Testis (tissue), 3 donors: Measurements from ENCODE around the gene TRIP10. TPM values are rescaled to one million over a fixed set of nuclear protein-coding genes. Genes with fewer than 3 reads are reported as not detected.

Experiments
- DNase-seq: peaks from one replicate; pipeline ENCODE4 v3.0.0-alpha.2; 2019
- H3K27ac ChIP-seq, 2 donors: fragments of 200-600 bp; sonication (generic); one replicate each; pipeline ENCODE4 v1.5.1; 2019
- H3K27me3 ChIP-seq: fragments of 200-600 bp; sonication (generic); one replicate; pipeline ENCODE4 v1.5.1; 2019
- H3K36me3 ChIP-seq: fragments of 200-600 bp; sonication (generic); one replicate; pipeline ENCODE4 v1.5.1; 2017; ENCODE audit warnings: low read depth; ENCODE audit errors: missing control alignments
- H3K4me1 ChIP-seq: fragments of 200-600 bp; sonication (generic); one replicate; pipeline ENCODE4 v1.5.1; 2019
- H3K4me3 ChIP-seq, 2 donors: fragments of 200-600 bp; sonication (generic); one replicate each; pipeline ENCODE4 v1.5.1; 2017 to 2019
- H3K9me3 ChIP-seq: fragments of 200-600 bp; sonication (generic); one replicate; pipeline ENCODE4 v1.5.1; 2017
- CTCF ChIP-seq, 3 experiments: fragments of 450-650 bp in 2 of 3; fragments of 200-600 bp in 1 of 3; sonication (generic) in 1 of 3; IDR thresholded peaks; one replicate each; pipeline ENCODE4 v1.5.1; 2016 to 2019; ENCODE audit warnings: antibody characterized with exemption in 3 of 3, mild to moderate bottlenecking in 2 of 3, moderate library complexity in 1 of 3
- POLR2A ChIP-seq: fragments of 450-650 bp; IDR thresholded peaks from one replicate; pipeline ENCODE4 v1.6.1; 2017; ENCODE audit warnings: antibody characterized with exemption, mild to moderate bottlenecking, moderate library complexity
- WGBS, 2 donors: methylation state at CpG; one replicate each; pipeline ENCODE4 v1.1.5; 2018; 5-methylcytosine and 5-hydroxymethylcytosine counted together
- intact Hi-C: fragments of 100-400 bp; cut with DNase I; formaldehyde crosslinking; loops from one replicate; pipeline ENCODE4 v1.15.1; 2023; ENCODE audit warnings: low total_unique reads
- polyA plus RNA-seq: library from polyadenylated mRNA; stranded (reverse); fragments of 350-450 nt; fragmentation: Illumina TruSeq; extraction: RNeasy Lipid Tissue Mini Kit (QIAGEN cat#74804); gene quantifications from one replicate; pipeline ENCODE4 v1.2.3, GENCODE V29; 2014; ENCODE audit warnings: low read depth, low replicate concordance; ENCODE audit not compliant: insufficient read depth
- total RNA-seq, 2 donors: library from RNA; depleted of rRNA; stranded (reverse); fragments of >200 nt; gene quantifications; one replicate each; pipeline ENCODE4 v1.2.3, GENCODE V29; 2016

TRIP10 gene
- total and polyA plus RNA-seq, 3 donors from 2014 or later: 60.4 to 65.8 (median 62.7) TPM

DNA sequence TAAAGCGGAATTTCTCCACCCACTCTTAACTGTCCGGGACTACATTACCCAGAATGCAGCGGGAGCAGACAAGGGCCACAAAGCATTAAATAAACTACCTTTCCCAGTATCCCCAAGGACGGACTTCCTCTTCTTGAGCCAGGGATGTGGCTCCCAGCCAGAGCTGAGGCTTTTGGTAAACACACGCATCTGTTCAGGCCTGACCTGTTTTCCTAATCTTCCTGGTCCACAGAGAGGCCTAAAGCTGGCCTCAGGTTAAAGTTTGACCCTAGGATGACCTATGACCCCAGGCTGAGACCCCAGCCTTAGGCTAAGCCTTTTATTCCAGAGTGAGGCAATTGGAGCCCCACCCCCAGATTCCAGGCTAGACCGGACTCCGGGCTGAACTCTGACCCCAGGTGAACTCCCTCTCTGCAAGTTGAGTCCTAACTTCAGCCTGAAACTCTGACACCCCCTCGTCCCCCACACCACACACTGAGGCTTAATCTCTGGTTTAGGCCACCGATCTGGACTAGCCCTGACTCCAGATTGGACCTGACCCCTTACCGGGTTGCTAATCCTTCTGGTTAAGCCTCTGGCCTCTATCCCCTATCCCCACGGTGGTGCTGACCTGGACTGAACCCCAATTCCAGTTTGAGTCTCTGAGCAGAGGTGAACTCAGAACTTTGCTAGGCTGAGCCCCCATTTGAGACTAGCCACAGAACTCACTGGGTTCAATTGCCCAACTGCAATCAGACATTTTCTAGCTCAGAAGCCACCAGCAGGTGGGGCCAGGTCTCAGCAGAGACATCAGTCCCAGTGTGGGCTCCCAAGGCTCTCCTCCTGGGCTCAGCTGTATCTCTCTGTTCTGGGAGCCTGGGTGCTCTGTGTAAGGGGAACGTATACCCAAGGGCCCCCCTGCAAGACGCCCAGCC is 1.4 kb upstream of the TRIP10 start:
- H3K4me1 ChIP-seq: peaks cover 27% of the 10 kb centered on the region

GRCh38 chr19:6738787-6739389 is 592 bp upstream of the TRIP10 start:
- TF ChIP-seq POLR2A: no peak
- H3K27ac ChIP-seq: peak overlapping the region; percentile 81 to 94
- H3K9me3 ChIP-seq: no peaks in the 10 kb centered on the region
- intact Hi-C loops: no loop called here
- H3K27me3 ChIP-seq: no peaks in the 10 kb centered on the region
- H3K4me1 ChIP-seq: peaks cover 30% of the 10 kb centered on the region
- DNase-seq: peak; percentile 61
- WGBS, 2 donors: 0 to 1% methylated on average over 21 to 24 of the region's 24 CpGs
- H3K4me3 ChIP-seq: peak overlapping the region; percentile 36 to 88
- no peaks in the 10 kb centered on the region for H3K36me3 ChIP-seq

More for the DNA sequence above, 1.4 kb upstream of the TRIP10 start:
- Histone ChIP-seq H3K36me3 (no peaks in the 10 kb centered on the region), H3K4me3 (peak overlapping the region in 1 of 2 donors; percentile 88), H3K27me3 (no peaks in the 10 kb centered on the region), H3K27ac (peak overlapping the region; percentile 81 to 94), H3K9me3 (no peaks in the 10 kb centered on the region)
- peak; percentile 47 to 74 (median 64) for TF ChIP-seq CTCF (IDR thresholded peaks at IDR 0.05)
- no peak for TF ChIP-seq POLR2A
- intact Hi-C loops: no loop called here
- peak; percentile 99 for DNase-seq
- WGBS, 2 donors: 0 to 11% methylated on average over 4 to 13 of the region's 13 CpGs

GRCh38 chr19:6739883-6740588 is 556 bp downstream of the TRIP10 start:
- WGBS, 2 donors: 0 to 1% methylated on average over 4 to 30 of the region's 34 CpGs
- intact Hi-C loops: no loop called here
- Histone ChIP-seq H3K9me3 (no peaks in the 10 kb centered on the region), H3K27me3 (no peaks in the 10 kb centered on the region), H3K36me3 (no peaks in the 10 kb centered on the region), H3K27ac (peak overlapping the region; percentile 77 to 94), H3K4me1 (peaks cover 41% of the 10 kb centered on the region), H3K4me3 (peak overlapping the region; percentile 75 to 88)
- DNase-seq: no peak
- TF ChIP-seq POLR2A (no peak), CTCF (IDR thresholded peaks at IDR 0.05) (no peak)

- no peaks in the 10 kb centered on the region for H3K36me3 ChIP-seq
- peak overlapping the region; percentile 77 to 94 for H3K27ac ChIP-seq
- peak; percentile 43 for DNase-seq
- peak overlapping the region; percentile 75 to 88 for H3K4me3 ChIP-seq
- 1% methylated on average over 25 to 46 of the region's 46 CpGs for WGBS, 2 donors
- no peak for TF ChIP-seq POLR2A
- TF ChIP-seq CTCF (IDR thresholded peaks at IDR 0.05): no peak
- H3K9me3 ChIP-seq: no peaks in the 10 kb centered on the region
- no peaks in the 10 kb centered on the region for H3K27me3 ChIP-seq
- intact Hi-C loops: no loop called here
- peaks cover 44% of the 10 kb centered on the region for H3K4me1 ChIP-seq
Measured at GRCh38 chr19:6740589-6741343, 1.3 kb downstream of the TRIP10 start.
